NCI-H510A (cell line): Measurements from ENCODE around the gene PHKA1.
A peak's percentile ranks its signal among the peaks of the same experiment; 100 is the strongest.
"Not testable (repeated sequence)": the region's sequence is repeated elsewhere in the genome, so short reads cannot be mapped to it uniquely, and the experiment has no call there.

Experiments
- DNase-seq: peaks from one replicate; lab custom pipeline; 2025; lab: John Stamatoyannopoulos, UW

Gene PHKA1

GRCh38 chrX:72572248-72573157 lies 141.6 kb downstream of the PHKA1 start, which contains the start of gene HDAC8:
HDAC8 (minus strand) TSS chrX:72572843; CDS start chrX:72572761, 82 bp downstream.
- peak; percentile 38 for DNase-seq

- DNase-seq, result no peak
Measured at GRCh38 chrX:72569786-72570185, 144.3 kb downstream of the PHKA1 start.

- DNase-seq, result no peak
Measured at GRCh38 chrX:72568406-72569092, 145.6 kb downstream of the PHKA1 start.

DNA sequence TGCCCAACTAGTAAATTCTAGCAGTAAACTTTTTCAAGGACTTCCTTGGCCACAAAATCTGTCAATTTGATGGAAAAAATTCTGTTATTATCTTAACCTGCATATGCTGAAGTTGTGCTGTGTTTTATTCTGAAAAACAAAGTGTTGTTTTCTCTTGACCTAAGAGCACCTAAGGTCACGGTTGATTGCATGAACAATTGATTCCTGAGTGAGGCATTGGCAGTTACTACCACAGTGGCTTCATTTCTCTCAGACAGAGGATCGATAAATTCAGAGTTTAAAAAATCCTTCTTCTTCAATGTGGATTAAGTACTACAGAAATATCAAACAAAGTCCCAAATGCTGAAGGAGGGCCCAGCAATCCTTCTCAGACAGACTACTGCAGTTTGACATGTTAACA lies 147.7 kb downstream of the PHKA1 start:
- no peak for DNase-seq

- not testable (repeated sequence) for DNase-seq
Measured at GRCh38 chrX:72559655-72560054, 154.5 kb downstream of the PHKA1 start.

DNA sequence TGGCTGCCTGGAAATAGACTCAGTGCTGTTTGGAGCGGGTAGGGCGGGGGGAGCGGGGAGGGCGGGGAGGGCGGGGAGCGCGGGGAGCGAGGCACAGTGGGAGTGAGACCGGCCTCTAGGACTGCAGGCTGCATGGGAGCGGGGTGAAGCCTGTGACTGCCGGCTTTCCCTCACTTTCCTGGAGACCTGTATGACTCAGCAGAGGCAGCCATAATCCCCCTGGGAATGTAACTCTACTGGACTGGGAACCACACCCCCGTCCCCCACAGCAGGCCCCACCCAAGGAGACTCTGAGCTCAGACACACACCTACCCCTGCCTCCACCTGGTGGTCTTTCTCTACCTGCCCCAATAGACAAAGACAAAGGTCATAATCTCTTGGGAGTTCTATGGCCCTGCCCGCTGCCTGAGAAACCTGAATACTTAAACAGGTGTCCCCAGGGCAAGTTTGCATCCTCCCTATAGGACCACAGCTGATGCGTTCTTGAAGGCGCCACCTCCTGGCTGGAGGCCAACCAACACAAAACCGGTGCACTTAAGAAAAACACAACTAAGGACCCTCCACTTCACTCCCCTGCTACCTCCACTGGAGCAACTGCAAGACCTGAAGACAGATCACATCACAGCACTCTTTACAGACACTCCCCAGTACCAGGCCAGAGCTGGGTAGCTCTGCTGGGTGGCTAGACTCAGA lies 159.5 kb downstream of the PHKA1 start:
- no peak for DNase-seq

- DNase-seq, result not testable (repeated sequence)
Measured at GRCh38 chrX:72552443-72552842, 161.7 kb downstream of the PHKA1 start.

DNA sequence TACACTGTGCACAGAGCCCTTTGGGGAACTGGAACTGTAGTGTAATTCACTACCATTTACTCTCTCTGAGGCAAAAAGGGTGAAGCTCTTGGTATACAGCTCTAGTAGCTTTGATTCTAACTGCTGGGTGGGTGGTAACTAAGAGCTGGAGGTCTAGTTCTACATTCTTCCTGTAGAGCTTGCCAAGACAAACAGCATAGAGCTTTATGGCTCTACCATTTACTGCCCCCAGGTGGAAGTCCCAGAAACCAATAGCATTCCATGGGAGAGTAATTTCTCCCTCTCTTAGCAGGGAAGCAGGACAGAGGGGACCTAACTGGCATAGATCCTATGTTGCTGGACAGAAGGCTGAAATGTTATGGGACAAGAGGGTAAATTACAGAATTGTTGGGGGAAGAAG lies 168.1 kb downstream of the PHKA1 start:
- DNase-seq, result no peak

GRCh38 chrX:72540318-72540717 lies 173.8 kb downstream of the PHKA1 start:
- peak; percentile 6 for DNase-seq

- DNase-seq, result no peak
Measured at GRCh38 chrX:72539822-72540221, 174.3 kb downstream of the PHKA1 start.

GRCh38 chrX:72536542-72536941 lies 177.6 kb downstream of the PHKA1 start:
- no peak for DNase-seq

- no peak for DNase-seq
Measured at GRCh38 chrX:72532366-72532765, 181.7 kb downstream of the PHKA1 start.
